Activated T-helper 17 cell treated with anti-CD3 and anti-CD28 coated beads, Interleukin-2, amount 50 U/mL, for 72 hours (primary cell): Measurements from ENCODE around the gene ADH1B. TPM values are rescaled to one million over a fixed set of nuclear protein-coding genes. Genes with fewer than 3 reads are reported as not detected.
"Not testable (repeated sequence)": the region's sequence is repeated elsewhere in the genome, so short reads cannot be mapped to it uniquely, and the experiment has no call there.

Source experiments
- ATAC-seq: fragments of 150-1000 bp; cut with Tn5 transposase; replicated peaks from 2 replicates; pipeline ENCODE4 v1.10.0; 2021; ENCODE audit warnings: mild to moderate bottlenecking, moderate library complexity
- H3K27ac Mint-ChIP-seq: one replicate; pipeline ENCODE4 v1.8.0; 2022; ENCODE audit warnings: mixed read lengths
- H3K27me3 Mint-ChIP-seq: one replicate; pipeline ENCODE4 v1.8.0; 2022; ENCODE audit warnings: mixed read lengths
- H3K36me3 Mint-ChIP-seq: one replicate; pipeline ENCODE4 v1.8.0; 2022; ENCODE audit warnings: low read depth, mild to moderate bottlenecking, mixed read lengths
- H3K4me1 Mint-ChIP-seq: one replicate; pipeline ENCODE4 v1.8.0; 2022; ENCODE audit warnings: mixed read lengths
- H3K4me3 Mint-ChIP-seq: one replicate; pipeline ENCODE4 v1.8.0; 2022; ENCODE audit warnings: mild to moderate bottlenecking, mixed read lengths
- H3K9me3 Mint-ChIP-seq: one replicate; pipeline ENCODE4 v1.8.0; 2022; ENCODE audit warnings: mixed read lengths
- total RNA-seq, 2 donors: library from RNA; stranded (reverse); gene quantifications; one replicate each; pipeline ENCODE4 v1.2.3, GENCODE V29; 2022

ADH1B gene
- total RNA-seq, 2 donors from 2014 or later = not detected

- no peak for ATAC-seq
- Mint-ChIP-seq H3K36me3 (no peaks in the 10 kb centered on the region), H3K4me3 (no peak overlapping the region), H3K9me3 (no peaks in the 10 kb centered on the region), H3K27me3 (peaks cover 6% of the 10 kb centered on the region), H3K4me1 (no peaks in the 10 kb centered on the region), H3K27ac (no peak overlapping the region)
Observed at GRCh38 chr4:99341426-99341825, 20.2 kb upstream of the ADH1B start.

GRCh38 chr4:99339172-99339571, 18.0 kb upstream of the ADH1B start:
- Mint-ChIP-seq H3K4me1 (no peaks in the 10 kb centered on the region), H3K27me3 (peaks cover 6% of the 10 kb centered on the region), H3K36me3 (no peaks in the 10 kb centered on the region), H3K4me3 (no peak overlapping the region), H3K27ac (no peak overlapping the region), H3K9me3 (no peaks in the 10 kb centered on the region)
- no peak for ATAC-seq

- no peaks in the 10 kb centered on the region for H3K4me1 Mint-ChIP-seq
- no peak for ATAC-seq
- peaks cover 3% of the 10 kb centered on the region for H3K27me3 Mint-ChIP-seq
- H3K9me3 Mint-ChIP-seq = no peaks in the 10 kb centered on the region
- H3K4me3 Mint-ChIP-seq = no peak overlapping the region
- H3K36me3 Mint-ChIP-seq = no peaks in the 10 kb centered on the region
- H3K27ac Mint-ChIP-seq = no peak overlapping the region
Observed at GRCh38 chr4:99336553-99336952, 15.4 kb upstream of the ADH1B start.

- Mint-ChIP-seq H3K27ac (no peak overlapping the region), H3K4me3 (no peak overlapping the region), H3K9me3 (no peaks in the 10 kb centered on the region), H3K36me3 (no peaks in the 10 kb centered on the region), H3K27me3 (no peaks in the 10 kb centered on the region), H3K4me1 (no peaks in the 10 kb centered on the region)
- ATAC-seq = no peak
Observed at GRCh38 chr4:99334880-99335279, 13.7 kb upstream of the ADH1B start.

GRCh38 chr4:99330648-99331047, 9.4 kb upstream of the ADH1B start:
- H3K4me3 Mint-ChIP-seq = no peak overlapping the region
- H3K27me3 Mint-ChIP-seq = peaks cover 6% of the 10 kb centered on the region
- peaks cover 4% of the 10 kb centered on the region for H3K9me3 Mint-ChIP-seq
- ATAC-seq = no peak
- no peak overlapping the region for H3K27ac Mint-ChIP-seq
- H3K36me3 Mint-ChIP-seq = no peaks in the 10 kb centered on the region
- no peaks in the 10 kb centered on the region for H3K4me1 Mint-ChIP-seq

- peaks cover 6% of the 10 kb centered on the region for H3K27me3 Mint-ChIP-seq
- no peak overlapping the region for H3K4me3 Mint-ChIP-seq
- H3K9me3 Mint-ChIP-seq = peaks cover 4% of the 10 kb centered on the region
Observed at GRCh38 chr4:99329876-99330275, 8.7 kb upstream of the ADH1B start.

GRCh38 chr4:99324979-99325378, 3.8 kb upstream of the ADH1B start:
- Mint-ChIP-seq H3K27me3 (peaks cover 6% of the 10 kb centered on the region), H3K36me3 (no peaks in the 10 kb centered on the region), H3K27ac (no peak overlapping the region), H3K9me3 (peaks cover 4% of the 10 kb centered on the region), H3K4me3 (no peak overlapping the region), H3K4me1 (no peaks in the 10 kb centered on the region)
- no peak for ATAC-seq

More at GRCh38 chr4:99329876-99330275, 8.7 kb upstream of the ADH1B start:
- H3K36me3 Mint-ChIP-seq = no peaks in the 10 kb centered on the region
- no peaks in the 10 kb centered on the region for H3K4me1 Mint-ChIP-seq
- H3K27ac Mint-ChIP-seq = no peak overlapping the region
- ATAC-seq = no peak

GRCh38 chr4:99324361-99324760, 3.2 kb upstream of the ADH1B start:
- H3K27ac Mint-ChIP-seq = no peak overlapping the region
- peaks cover 4% of the 10 kb centered on the region for H3K9me3 Mint-ChIP-seq
- no peak overlapping the region for H3K4me3 Mint-ChIP-seq
- H3K4me1 Mint-ChIP-seq = no peaks in the 10 kb centered on the region
- ATAC-seq = no peak
- no peaks in the 10 kb centered on the region for H3K36me3 Mint-ChIP-seq
- peaks cover 7% of the 10 kb centered on the region for H3K27me3 Mint-ChIP-seq

- no peak for ATAC-seq
- H3K9me3 Mint-ChIP-seq = peaks cover 4% of the 10 kb centered on the region
- H3K36me3 Mint-ChIP-seq = no peaks in the 10 kb centered on the region
- H3K27me3 Mint-ChIP-seq = peaks cover 12% of the 10 kb centered on the region
- no peak overlapping the region for H3K4me3 Mint-ChIP-seq
- H3K27ac Mint-ChIP-seq = no peak overlapping the region
- no peaks in the 10 kb centered on the region for H3K4me1 Mint-ChIP-seq
Observed at GRCh38 chr4:99323756-99324155, 2.6 kb upstream of the ADH1B start.

- ATAC-seq, H3K27me3 Mint-ChIP-seq, H3K4me1 Mint-ChIP-seq, H3K27ac Mint-ChIP-seq, H3K9me3 Mint-ChIP-seq, H3K4me3 Mint-ChIP-seq, H3K36me3 Mint-ChIP-seq: not testable (repeated sequence)
Observed at GRCh38 chr4:99317811-99318210, 3.4 kb downstream of the ADH1B start.

GRCh38 chr4:99317354-99317753, 3.8 kb downstream of the ADH1B start:
- Mint-ChIP-seq H3K4me1 (no peaks in the 10 kb centered on the region), H3K36me3 (no peaks in the 10 kb centered on the region), H3K4me3 (no peak overlapping the region), H3K27me3 (peaks cover 5% of the 10 kb centered on the region), H3K9me3 (no peaks in the 10 kb centered on the region), H3K27ac (no peak overlapping the region)
- no peak for ATAC-seq

- Mint-ChIP-seq H3K4me3 (no peak overlapping the region), H3K27ac (no peak overlapping the region), H3K9me3 (no peaks in the 10 kb centered on the region), H3K27me3 (peaks cover 5% of the 10 kb centered on the region), H3K36me3 (no peaks in the 10 kb centered on the region), H3K4me1 (no peaks in the 10 kb centered on the region)
- no peak for ATAC-seq
Observed at GRCh38 chr4:99315839-99316238, 5.4 kb downstream of the ADH1B start.

GRCh38 chr4:99314211-99314610, 7.0 kb downstream of the ADH1B start:
- no peak overlapping the region for H3K27ac Mint-ChIP-seq
- peaks cover 6% of the 10 kb centered on the region for H3K27me3 Mint-ChIP-seq
- ATAC-seq = no peak
- no peaks in the 10 kb centered on the region for H3K36me3 Mint-ChIP-seq
- H3K4me3 Mint-ChIP-seq = no peak overlapping the region
- no peaks in the 10 kb centered on the region for H3K4me1 Mint-ChIP-seq
- H3K9me3 Mint-ChIP-seq = no peaks in the 10 kb centered on the region

GRCh38 chr4:99310389-99310788, 10.8 kb downstream of the ADH1B start:
- peaks cover 10% of the 10 kb centered on the region for H3K27me3 Mint-ChIP-seq
- H3K36me3 Mint-ChIP-seq = no peaks in the 10 kb centered on the region
- H3K4me3 Mint-ChIP-seq = no peak overlapping the region
- ATAC-seq = no peak
- H3K4me1 Mint-ChIP-seq = no peaks in the 10 kb centered on the region
- H3K27ac Mint-ChIP-seq = no peak overlapping the region
- no peaks in the 10 kb centered on the region for H3K9me3 Mint-ChIP-seq

- ATAC-seq = no peak
- Mint-ChIP-seq H3K4me1 (no peaks in the 10 kb centered on the region), H3K4me3 (no peak overlapping the region)
Observed at GRCh38 chr4:99305638-99306400, 15.4 kb downstream of the ADH1B start.

More at GRCh38 chr4:99305638-99306400, 15.4 kb downstream of the ADH1B start:
- Mint-ChIP-seq H3K9me3 (no peaks in the 10 kb centered on the region), H3K27ac (no peak overlapping the region), H3K27me3 (peaks cover 10% of the 10 kb centered on the region), H3K36me3 (no peaks in the 10 kb centered on the region)
